Activated naive CD4-positive, alpha-beta T cell treated with anti-CD3 and anti-CD28 coated beads for 36 hours (primary cell): ENCODE measurements around the gene PLD1. TPM values are rescaled to one million over a fixed set of nuclear protein-coding genes. Genes with fewer than 3 reads are reported as not detected.

Source experiments
- CTCF ChIA-PET: fragments of 350-600 bp; sonication (Branson Sonifier 250); formaldehyde crosslinking; loops from one replicate; lab custom pipeline; 2021; ENCODE audit warnings: antibody characterized with exemption; lab: Charles Lee
- DNase-seq: peaks from one replicate; pipeline ENCODE4 v3.0.0-alpha.2; 2020
- H3K27ac Mint-ChIP-seq: one replicate; pipeline ENCODE4 v1.8.0; 2021; ENCODE audit warnings: mild to moderate bottlenecking, mixed read lengths
- H3K27me3 Mint-ChIP-seq: one replicate; pipeline ENCODE4 v1.8.0; 2021; ENCODE audit warnings: low read depth, mixed read lengths
- H3K36me3 Mint-ChIP-seq: one replicate; pipeline ENCODE4 v1.8.0; 2021; ENCODE audit warnings: low read depth, mixed read lengths
- H3K4me1 Mint-ChIP-seq: one replicate; pipeline ENCODE4 v1.8.0; 2021; ENCODE audit warnings: low read depth, mixed read lengths
- H3K4me3 Mint-ChIP-seq: one replicate; pipeline ENCODE4 v1.8.0; 2021; ENCODE audit warnings: mild to moderate bottlenecking, moderate library complexity, mixed read lengths
- H3K9me3 Mint-ChIP-seq: one replicate; pipeline ENCODE4 v1.8.0; 2021; ENCODE audit warnings: mixed read lengths
- intact Hi-C: fragments of 100-400 bp; cut with micrococcal nuclease; formaldehyde crosslinking; loops from one replicate; pipeline ENCODE4 v1.15.1; 2023
- total RNA-seq, 2 experiments: library from RNA; stranded (reverse); gene quantifications; one replicate each; pipeline ENCODE4 v1.2.3, GENCODE V29; 2021

PLD1 gene
- total RNA-seq, 2 experiments from 2014 or later, result 0.25 TPM; not detected in 1

DNA sequence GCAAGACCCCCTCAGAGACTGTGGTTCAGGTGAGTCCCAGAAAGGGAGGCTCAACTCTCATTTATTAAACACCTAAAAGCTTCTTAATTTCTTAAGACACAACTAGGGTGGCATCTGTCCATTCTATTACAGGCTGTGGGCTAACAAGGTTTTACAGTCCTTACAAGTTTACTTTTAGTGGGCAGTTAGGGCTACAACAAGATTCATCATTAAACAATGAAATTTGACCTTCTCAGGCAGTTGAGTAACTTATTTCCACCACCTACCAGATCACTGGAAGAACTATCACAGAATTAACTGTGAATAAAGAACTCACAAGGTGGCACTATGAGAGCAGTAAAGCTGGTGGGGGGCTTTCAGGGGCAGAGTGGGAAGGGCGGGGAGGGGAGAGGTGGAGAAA lies 132.6 kb downstream of the PLD1 start:
- Mint-ChIP-seq H3K27me3 (peaks cover 8% of the 10 kb centered on the region), H3K27ac (no peak overlapping the region), H3K9me3 (no peaks in the 10 kb centered on the region), H3K4me1 (no peaks in the 10 kb centered on the region), H3K4me3 (no peak overlapping the region), H3K36me3 (no peaks in the 10 kb centered on the region)
- no peak for DNase-seq
- intact Hi-C loops, result no loop called here
- CTCF ChIA-PET, result interaction anchor here (0.6 to 0.7 kb wide), 2 partner anchors 78 to 156 kb away, joined by 3 read pairs; no protein-coding TSS in a partner anchor

GRCh38 chr3:171676601-171677175 lies 133.6 kb downstream of the PLD1 start:
- Mint-ChIP-seq H3K4me3 (no peak overlapping the region), H3K4me1 (no peaks in the 10 kb centered on the region), H3K9me3 (no peaks in the 10 kb centered on the region), H3K36me3 (no peaks in the 10 kb centered on the region), H3K27ac (no peak overlapping the region), H3K27me3 (peaks cover 5% of the 10 kb centered on the region)
- CTCF ChIA-PET, result interaction anchor here (0.6 kb wide), 1 partner anchor 97 kb away, joined by 5 read pairs; no protein-coding TSS in a partner anchor
- no peak for DNase-seq
- intact Hi-C loops, result no loop called here

DNA sequence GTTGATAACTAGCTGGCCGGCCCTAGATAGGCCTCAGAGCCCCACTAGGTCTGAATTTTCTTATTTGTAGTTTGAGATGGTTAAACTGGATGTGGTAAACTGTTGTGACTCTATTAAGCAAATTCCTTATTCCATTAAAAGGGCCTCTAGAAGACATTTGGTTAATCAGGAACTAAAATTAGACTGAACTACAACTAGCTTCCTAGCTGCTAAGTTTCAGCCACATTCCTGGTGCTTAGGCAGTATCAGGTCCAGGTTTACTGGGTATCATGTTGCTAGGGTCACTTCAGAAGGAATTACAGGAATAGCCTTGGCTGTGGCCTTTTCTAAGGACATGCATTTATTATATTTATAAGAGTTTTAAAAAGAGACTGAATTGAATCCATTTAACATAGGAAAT lies 136.3 kb downstream of the PLD1 start:
- intact Hi-C loops, result no loop called here
- CTCF ChIA-PET, result no interaction called here
- H3K9me3 Mint-ChIP-seq, result no peaks in the 10 kb centered on the region
- H3K27me3 Mint-ChIP-seq, result no peaks in the 10 kb centered on the region
- no peak overlapping the region for H3K27ac Mint-ChIP-seq
- H3K4me3 Mint-ChIP-seq, result no peak overlapping the region
- H3K36me3 Mint-ChIP-seq, result no peaks in the 10 kb centered on the region
- H3K4me1 Mint-ChIP-seq, result no peaks in the 10 kb centered on the region
- DNase-seq, result no peak

GRCh38 chr3:171672538-171672937 lies 137.7 kb downstream of the PLD1 start:
- CTCF ChIA-PET, result no interaction called here
- no peaks in the 10 kb centered on the region for H3K27me3 Mint-ChIP-seq
- H3K4me3 Mint-ChIP-seq, result no peak overlapping the region
- intact Hi-C loops, result no loop called here
- no peak for DNase-seq
- no peak overlapping the region for H3K27ac Mint-ChIP-seq
- no peaks in the 10 kb centered on the region for H3K9me3 Mint-ChIP-seq
- H3K36me3 Mint-ChIP-seq, result no peaks in the 10 kb centered on the region
- no peaks in the 10 kb centered on the region for H3K4me1 Mint-ChIP-seq

GRCh38 chr3:171672124-171672523 lies 138.2 kb downstream of the PLD1 start:
- no peak for DNase-seq
- CTCF ChIA-PET, result no interaction called here
- Mint-ChIP-seq H3K27me3 (no peaks in the 10 kb centered on the region), H3K4me1 (no peaks in the 10 kb centered on the region), H3K4me3 (no peak overlapping the region), H3K36me3 (no peaks in the 10 kb centered on the region), H3K27ac (no peak overlapping the region), H3K9me3 (no peaks in the 10 kb centered on the region)
- intact Hi-C loops, result no loop called here

- DNase-seq, result no peak
- Mint-ChIP-seq H3K36me3 (no peaks in the 10 kb centered on the region), H3K4me1 (no peaks in the 10 kb centered on the region), H3K9me3 (no peaks in the 10 kb centered on the region), H3K27me3 (no peaks in the 10 kb centered on the region), H3K27ac (no peak overlapping the region), H3K4me3 (no peak overlapping the region)
- CTCF ChIA-PET, result no interaction called here
- intact Hi-C loops, result no loop called here
Measured at GRCh38 chr3:171671709-171672108, 138.6 kb downstream of the PLD1 start.

DNA sequence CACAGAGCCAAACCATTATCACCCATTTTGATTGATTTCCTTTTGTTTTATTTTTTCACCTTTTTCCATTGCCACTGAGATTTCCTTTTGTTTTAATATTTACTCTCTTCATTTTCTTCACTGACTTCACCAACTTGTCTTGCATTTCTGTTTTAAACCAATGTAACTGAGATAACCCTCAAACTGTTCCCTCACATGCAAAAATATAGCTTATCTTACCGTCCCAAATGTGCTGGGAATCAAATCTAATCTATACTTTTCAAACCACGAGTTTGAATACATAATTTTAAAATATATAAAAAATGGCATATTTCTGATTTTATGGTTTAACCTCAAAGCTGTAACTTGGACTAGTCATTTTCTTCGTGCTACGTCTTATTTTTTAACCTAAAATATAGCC lies 143.8 kb downstream of the PLD1 start:
- H3K27ac Mint-ChIP-seq, result no peak overlapping the region
- H3K36me3 Mint-ChIP-seq, result no peaks in the 10 kb centered on the region
- no peaks in the 10 kb centered on the region for H3K4me1 Mint-ChIP-seq
- no peaks in the 10 kb centered on the region for H3K9me3 Mint-ChIP-seq
- no peak overlapping the region for H3K4me3 Mint-ChIP-seq
- intact Hi-C loops, result no loop called here
- no peak for DNase-seq
- CTCF ChIA-PET, result no interaction called here
- H3K27me3 Mint-ChIP-seq, result no peaks in the 10 kb centered on the region

DNA sequence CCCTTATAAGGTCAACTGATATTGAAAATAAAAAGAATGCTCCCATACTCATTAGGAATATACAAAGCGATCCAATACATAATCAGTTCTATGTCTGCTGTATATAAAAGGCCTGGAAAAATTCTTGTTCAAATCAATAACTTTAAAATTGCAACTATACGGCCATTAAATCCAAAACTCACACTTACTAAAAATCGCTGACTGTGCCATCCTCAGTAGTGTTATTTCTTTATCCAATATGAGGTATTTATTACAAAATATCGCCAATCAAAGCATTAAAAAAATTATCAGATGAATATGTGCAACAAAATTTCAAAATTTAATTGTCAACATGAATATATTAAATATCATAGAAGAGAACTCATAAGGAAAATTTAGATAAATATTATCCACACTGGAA lies 146.5 kb downstream of the PLD1 start:
- Mint-ChIP-seq H3K27ac (no peak overlapping the region), H3K9me3 (no peaks in the 10 kb centered on the region), H3K4me1 (no peaks in the 10 kb centered on the region), H3K27me3 (no peaks in the 10 kb centered on the region), H3K36me3 (no peaks in the 10 kb centered on the region), H3K4me3 (no peak overlapping the region)
- CTCF ChIA-PET, result no interaction called here
- intact Hi-C loops, result no loop called here
- no peak for DNase-seq

GRCh38 chr3:171661484-171661883 lies 148.8 kb downstream of the PLD1 start:
- Mint-ChIP-seq H3K4me3 (no peak overlapping the region), H3K4me1 (no peaks in the 10 kb centered on the region), H3K36me3 (no peaks in the 10 kb centered on the region), H3K27me3 (no peaks in the 10 kb centered on the region), H3K9me3 (no peaks in the 10 kb centered on the region), H3K27ac (no peak overlapping the region)
- CTCF ChIA-PET, result no interaction called here
- DNase-seq, result no peak
- intact Hi-C loops, result no loop called here

GRCh38 chr3:171660188-171660587 lies 150.1 kb downstream of the PLD1 start:
- CTCF ChIA-PET, result no interaction called here
- DNase-seq, result no peak
- H3K27me3 Mint-ChIP-seq, result no peaks in the 10 kb centered on the region
- intact Hi-C loops, result no loop called here
- no peaks in the 10 kb centered on the region for H3K36me3 Mint-ChIP-seq
- no peaks in the 10 kb centered on the region for H3K4me1 Mint-ChIP-seq
- H3K9me3 Mint-ChIP-seq, result no peaks in the 10 kb centered on the region
- H3K27ac Mint-ChIP-seq, result no peak overlapping the region
- no peak overlapping the region for H3K4me3 Mint-ChIP-seq

DNA sequence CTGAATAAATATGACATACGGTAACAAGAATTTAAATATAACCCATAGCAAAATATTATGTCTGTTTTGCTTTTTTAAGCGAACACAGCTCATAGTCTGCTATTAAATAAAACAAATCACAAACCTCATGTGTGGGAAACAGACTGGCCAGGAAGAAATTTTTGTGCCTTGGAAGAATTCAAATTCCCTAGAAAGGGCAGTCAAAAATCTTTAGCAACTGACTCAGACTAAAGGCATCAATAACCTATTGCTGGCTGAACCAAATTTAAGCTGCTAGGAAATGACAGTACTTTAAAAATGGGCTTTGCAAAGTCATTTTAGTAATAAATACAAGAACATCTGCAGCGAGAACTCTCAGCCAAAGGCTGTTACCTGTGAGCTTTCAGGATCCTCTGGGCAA lies 151.4 kb downstream of the PLD1 start:
- no peak overlapping the region for H3K27ac Mint-ChIP-seq
- CTCF ChIA-PET, result interaction anchor here (0.6 kb wide), 1 partner anchor 578 kb away, joined by 3 read pairs; no protein-coding TSS in a partner anchor
- no peaks in the 10 kb centered on the region for H3K27me3 Mint-ChIP-seq
- no peaks in the 10 kb centered on the region for H3K4me1 Mint-ChIP-seq
- intact Hi-C loops, result no loop called here
- no peaks in the 10 kb centered on the region for H3K36me3 Mint-ChIP-seq
- H3K9me3 Mint-ChIP-seq, result no peaks in the 10 kb centered on the region
- H3K4me3 Mint-ChIP-seq, result no peak overlapping the region
- no peak for DNase-seq

DNA sequence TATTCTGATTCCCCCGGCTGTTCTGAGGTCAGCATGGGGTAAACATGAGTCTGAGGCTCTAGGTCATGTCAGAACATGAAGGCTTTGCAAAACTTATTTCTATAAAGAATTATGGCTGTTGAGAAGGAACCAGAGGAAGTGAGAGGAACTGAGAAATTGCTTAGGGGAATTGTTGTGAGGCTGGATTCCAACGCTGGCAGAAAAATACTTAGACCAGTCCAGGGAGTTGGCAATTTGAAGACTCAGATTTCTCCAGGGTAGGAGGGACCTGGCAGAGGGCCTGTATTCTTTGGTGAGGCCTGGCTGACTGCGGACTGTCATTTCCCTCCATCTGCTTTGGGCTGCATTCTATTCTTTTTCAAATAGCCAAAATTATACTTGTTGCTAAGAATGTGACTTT lies 155.5 kb downstream of the PLD1 start:
- H3K27ac Mint-ChIP-seq, result no peak overlapping the region

GRCh38 chr3:171654326-171654725 lies 156.0 kb downstream of the PLD1 start:
- Mint-ChIP-seq H3K27me3 (no peaks in the 10 kb centered on the region), H3K36me3 (no peaks in the 10 kb centered on the region), H3K27ac (no peak overlapping the region), H3K4me1 (no peaks in the 10 kb centered on the region), H3K4me3 (no peak overlapping the region), H3K9me3 (no peaks in the 10 kb centered on the region)
- DNase-seq, result no peak
- CTCF ChIA-PET, result interaction anchor here (0.7 to 1.2 kb wide), 2 partner anchors 40 to 430 kb away, joined by 3 read pairs; no protein-coding TSS in a partner anchor
- intact Hi-C loops, result no loop called here

More for the DNA sequence above, 155.5 kb downstream of the PLD1 start:
- DNase-seq, result no peak
- Mint-ChIP-seq H3K9me3 (no peaks in the 10 kb centered on the region), H3K4me1 (no peaks in the 10 kb centered on the region), H3K27me3 (no peaks in the 10 kb centered on the region), H3K36me3 (no peaks in the 10 kb centered on the region), H3K4me3 (no peak overlapping the region)
- intact Hi-C loops, result no loop called here
- CTCF ChIA-PET, result interaction anchor here (0.7 to 1.2 kb wide), 2 partner anchors 41 to 430 kb away, joined by 3 read pairs; no protein-coding TSS in a partner anchor
